ENCODE measurements around the gene KCNE3. TPM values are rescaled to one million over a fixed set of nuclear protein-coding genes. Genes with fewer than 3 reads are reported as not detected.

KCNE3 gene
- total and polyA plus RNA-seq, 2 of the 4 experiments (the other 2 are of a cell fraction): 0.05 to 0.18 TPM

DNA sequence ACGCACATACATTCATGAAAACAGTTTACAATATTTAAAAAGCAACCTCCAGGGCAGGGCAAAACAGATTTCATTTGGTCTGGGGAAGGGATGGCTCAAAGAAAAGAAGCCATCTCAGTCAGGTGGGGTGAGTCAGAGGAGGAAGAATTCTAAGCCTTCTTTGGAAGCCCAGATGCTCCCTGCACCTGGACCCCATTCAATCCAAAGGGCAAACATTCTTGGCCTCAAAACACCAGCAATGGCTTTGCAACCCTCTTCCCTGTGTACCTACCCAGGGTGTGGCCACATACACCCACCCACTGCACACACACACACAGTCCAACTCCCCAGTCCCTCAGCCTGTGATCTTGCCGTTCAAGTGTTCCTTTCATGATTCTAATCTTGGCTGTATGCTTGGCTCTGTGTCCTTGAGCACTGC is 2.0 kb downstream of the KCNE3 start:
- no peak overlapping the region for H2BK120ac ChIP-seq (ENCODE audit: low read depth, low read length)
- BruUV-seq (replicated peaks): no TSS peak
- ATAC-seq (ENCODE audit: low read depth): no peak

More for the DNA sequence above, 2.0 kb downstream of the KCNE3 start:
- Histone ChIP-seq H4K8ac (ENCODE audit: low read depth in 2 of 2, low read length in 2 of 2) (no peak overlapping the region), H3K14ac (replicated peaks; ENCODE audit: low read depth, low read length) (no peak overlapping the region), H3K23ac (ENCODE audit: low read depth, low read length) (no peak overlapping the region), H3K4ac (ENCODE audit: low read depth, low read length) (no peak overlapping the region), H2AFZ (replicated peaks; ENCODE audit: low read length, poor library complexity) (no peak overlapping the region), H2BK15ac (ENCODE audit: low read depth, low read length) (no peak overlapping the region), H3K4me3 (ENCODE audit: insufficient read depth, low read depth, low read length) (no peak overlapping the region), H3K79me1 (ENCODE audit: low read depth in 1 of 2, low read length in 2 of 2) (no peaks in the 10 kb centered on the region), H3K9ac (ENCODE audit: low read depth, low read length) (no peak overlapping the region), H3K56ac (ENCODE audit: extremely low read depth, insufficient read depth, low read length) (no peak overlapping the region), H4K20me1 (ENCODE audit: insufficient read depth, low read length) (no peaks in the 10 kb centered on the region), H3K18ac (ENCODE audit: low read depth, low read length) (no peak overlapping the region), H4K91ac (ENCODE audit: insufficient read depth, low read depth, low read length) (no peak overlapping the region), H3K4me2 (ENCODE audit: low read depth, low read length) (no peak overlapping the region), H2AK5ac (ENCODE audit: low read depth, low read length) (no peak overlapping the region), H3K4me1 (ENCODE audit: control insufficient read depth, insufficient read depth, low read length) (peaks cover 4% of the 10 kb centered on the region; the same call in 1 of the 2 replicates), H3K9me3 (ENCODE audit: control insufficient read depth, insufficient read depth, low read length) (no peaks in the 10 kb centered on the region), H3K36me3 (ENCODE audit: control insufficient read depth, insufficient read depth, low read length) (no peaks in the 10 kb centered on the region), H2AK9ac (replicated peaks; ENCODE audit: low read depth, low read length, poor library complexity) (no peak overlapping the region), H3K9me1 (ENCODE audit: insufficient read depth, low read length) (peaks cover 3% of the 10 kb centered on the region; the same call in 1 of the 2 replicates), H3K27ac (ENCODE audit: insufficient read depth, low read length) (no peak overlapping the region), H2BK20ac (ENCODE audit: low read depth, low read length) (no peak overlapping the region), H2BK5ac (ENCODE audit: low read depth, low read length, poor library complexity, severe bottlenecking) (no peak overlapping the region), H4K5ac (ENCODE audit: low read depth, low read length) (no peak overlapping the region), H3K27me3 (ENCODE audit: control insufficient read depth, insufficient read depth, low read length) (peaks cover 55% of the 10 kb centered on the region)
- DNase-seq: no peak
- POLR2A ChIA-PET (ENCODE audit: unreplicated experiment): no interaction called here
- TF ChIP-seq, protein P1, sequence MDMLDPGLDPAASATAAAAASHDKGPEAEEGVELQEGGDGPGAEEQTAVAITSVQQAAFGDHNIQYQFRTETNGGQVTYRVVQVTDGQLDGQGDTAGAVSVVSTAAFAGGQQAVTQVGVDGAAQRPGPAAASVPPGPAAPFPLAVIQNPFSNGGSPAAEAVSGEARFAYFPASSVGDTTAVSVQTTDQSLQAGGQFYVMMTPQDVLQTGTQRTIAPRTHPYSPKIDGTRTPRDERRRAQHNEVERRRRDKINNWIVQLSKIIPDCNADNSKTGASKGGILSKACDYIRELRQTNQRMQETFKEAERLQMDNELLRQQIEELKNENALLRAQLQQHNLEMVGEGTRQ (IDR thresholded peaks at IDR 0.05; ENCODE audit: low read depth, low read length): no peak
- no peak for TF ChIP-seq MAFK (IDR thresholded peaks at IDR 0.05; ENCODE audit: low read depth, low read length)
- no peak for TF ChIP-seq MAZ (IDR thresholded peaks at IDR 0.05; ENCODE audit: borderline replicate concordance, low read depth, low read length)
- no peak for TF ChIP-seq BHLHE40 (IDR thresholded peaks at IDR 0.05; ENCODE audit: low read depth, low read length)
- no peak for TF ChIP-seq MXI1 (IDR thresholded peaks at IDR 0.05; ENCODE audit: borderline replicate concordance, low read depth, low read length)
- no peak for TF ChIP-seq NFE2L2 (IDR thresholded peaks at IDR 0.05; ENCODE audit: low read depth, low read length)
- no peak for TF ChIP-seq POLR2A (IDR thresholded peaks at IDR 0.05; ENCODE audit: low read depth, low read length)
- no peak for TF ChIP-seq RCOR1 (IDR thresholded peaks at IDR 0.05; ENCODE audit: insufficient replicate concordance, low read length)
- TF ChIP-seq RAD21 (IDR thresholded peaks at IDR 0.05; ENCODE audit: low read length): no peak
- no peak for TF ChIP-seq RFX5 (IDR thresholded peaks at IDR 0.05; ENCODE audit: low read depth, low read length)
- intact Hi-C loops (cut with micrococcal nuclease): no loop called here
- CTCF ChIA-PET: no interaction called here
- dilution Hi-C loops (cut with HindIII; ENCODE audit: low sequenced_read_pairs, unreplicated experiment): no loop called here
- in situ Hi-C loops (cut with MboI; ENCODE audit: low sequenced_read_pairs): no loop called here
- no CpG with 5 or more reads among the region's 2 CpGs for WGBS, 2 experiments (ENCODE audit: extremely low coverage in 2 of 2, insufficient read length in 1 of 2)
